VCaP (cell line): ENCODE measurements around the gene VSTM4.

ENCODE experiments used
- H3K27ac ChIP-seq: fragments of 450-650 bp; 2 replicates; pipeline ENCODE4 v1.5.1; 2017
- CTCF ChIP-seq: fragments of 450-650 bp; conservative IDR thresholded peaks from 2 replicates; pipeline ENCODE4 v1.5.1; 2017; ENCODE audit warnings: mild to moderate bottlenecking, moderate library complexity

Gene VSTM4

GRCh38 chr10:49160110-49160509 lies 44.8 kb upstream of the VSTM4 start:
- no peak overlapping the region for H3K27ac ChIP-seq
- no peak for TF ChIP-seq CTCF

GRCh38 chr10:49158915-49159314 lies 43.6 kb upstream of the VSTM4 start:
- no peak overlapping the region for H3K27ac ChIP-seq
- no peak for TF ChIP-seq CTCF

GRCh38 chr10:49158404-49158803 lies 43.1 kb upstream of the VSTM4 start:
- no peak overlapping the region for H3K27ac ChIP-seq
- TF ChIP-seq CTCF = no peak

GRCh38 chr10:49157229-49157628 lies 41.9 kb upstream of the VSTM4 start:
- H3K27ac ChIP-seq = no peak overlapping the region
- no peak for TF ChIP-seq CTCF

GRCh38 chr10:49154641-49155040 lies 39.3 kb upstream of the VSTM4 start:
- no peak for TF ChIP-seq CTCF
- H3K27ac ChIP-seq = no peak overlapping the region

- no peak overlapping the region for H3K27ac ChIP-seq
- TF ChIP-seq CTCF = no peak
These were observed 38.6 kb upstream of the VSTM4 start for GRCh38 chr10:49153971-49154370.

GRCh38 chr10:49153115-49153514 lies 37.8 kb upstream of the VSTM4 start:
- H3K27ac ChIP-seq = no peak overlapping the region
- TF ChIP-seq CTCF = no peak

GRCh38 chr10:49152663-49153062 lies 37.3 kb upstream of the VSTM4 start:
- no peak for TF ChIP-seq CTCF
- H3K27ac ChIP-seq = no peak overlapping the region
